Measurements from ENCODE around the gene HOXC4. TPM values are rescaled to one million over a fixed set of nuclear protein-coding genes. Genes with fewer than 3 reads are reported as not detected.

HOXC4 gene
- total RNA-seq, 2 experiments from 2014 or later, result not detected

DNA sequence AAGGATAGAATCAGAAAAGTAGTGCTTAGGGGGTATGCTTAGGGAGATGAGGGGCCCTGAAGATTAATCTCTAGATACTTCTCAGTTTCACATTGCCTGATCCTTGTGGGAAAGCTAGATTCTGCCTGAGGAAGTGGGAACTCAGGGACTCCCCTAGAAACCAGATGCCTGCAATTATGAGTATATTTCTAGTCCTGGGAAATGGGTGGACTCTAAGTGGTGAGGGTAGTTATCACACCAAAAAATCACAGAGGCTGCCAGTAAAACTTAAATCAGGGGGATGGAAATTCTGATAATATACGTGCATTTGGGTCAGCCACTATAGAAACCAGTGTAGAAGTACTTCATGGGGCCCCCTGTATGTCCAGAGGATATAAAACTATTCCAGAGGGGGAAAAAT lies 18.3 kb downstream of the HOXC4 start:
- H3K27ac ChIP-seq (ENCODE audit: low read depth in 1 of 2, low read length in 2 of 2), result no peak overlapping the region
- Mint-ChIP-seq H3K27ac (no peak overlapping the region), H3K27me3 (peaks cover 65% of the 10 kb centered on the region), H3K4me1 (ENCODE audit: low read depth) (no peaks in the 10 kb centered on the region), H3K36me3 (ENCODE audit: low read depth) (no peaks in the 10 kb centered on the region), H3K4me3 (no peak overlapping the region), H3K9me3 (no peaks in the 10 kb centered on the region)
- no peaks in the 10 kb centered on the region for H3K36me3 ChIP-seq (ENCODE audit: insufficient read depth, low read length)
- no peak overlapping the region for H3K4me3 ChIP-seq (ENCODE audit: low read length)
- H3K27me3 ChIP-seq (ENCODE audit: control insufficient read depth in 1 of 2, insufficient read depth in 2 of 2, low read length in 2 of 2), result peaks cover 10 to 24% of the 10 kb centered on the region in 2 experiments
- DNase-seq (no peak), ATAC-seq (ENCODE audit: poor library complexity) (no peak)
- H3K9me3 ChIP-seq (ENCODE audit: control insufficient read depth in 1 of 2, insufficient read depth in 1 of 2, low read length in 2 of 2), result no peaks in the 10 kb centered on the region
- POLR2A ChIA-PET, result no interaction called here
- CTCF ChIA-PET, result no interaction called here
- TF ChIP-seq CTCF (IDR thresholded peaks at IDR 0.05), result no peak
- no peaks in the 10 kb centered on the region for H3K4me1 ChIP-seq (ENCODE audit: insufficient read depth, low read length)
- intact Hi-C loops (cut with DNase I, micrococcal nuclease), result no loop called here

- Mint-ChIP-seq H3K36me3 (ENCODE audit: low read depth) (no peaks in the 10 kb centered on the region), H3K9me3 (no peaks in the 10 kb centered on the region), H3K27me3 (peaks cover 49% of the 10 kb centered on the region), H3K27ac (no peak overlapping the region), H3K4me3 (no peak overlapping the region), H3K4me1 (ENCODE audit: low read depth) (no peaks in the 10 kb centered on the region)
- no peaks in the 10 kb centered on the region for H3K9me3 ChIP-seq (ENCODE audit: control insufficient read depth in 1 of 2, insufficient read depth in 1 of 2, low read length in 2 of 2)
- H3K27me3 ChIP-seq (ENCODE audit: control insufficient read depth in 1 of 2, insufficient read depth in 2 of 2, low read length in 2 of 2), result peaks cover 5 to 19% of the 10 kb centered on the region in 2 experiments
- POLR2A ChIA-PET, result no interaction called here
- no peak overlapping the region for H3K4me3 ChIP-seq (ENCODE audit: low read length)
- H3K36me3 ChIP-seq (ENCODE audit: insufficient read depth, low read length), result no peaks in the 10 kb centered on the region
- TF ChIP-seq CTCF (IDR thresholded peaks at IDR 0.05), result no peak
- CTCF ChIA-PET, result no interaction called here
- intact Hi-C loops (cut with DNase I, micrococcal nuclease), result no loop called here
- no peaks in the 10 kb centered on the region for H3K4me1 ChIP-seq (ENCODE audit: insufficient read depth, low read length)
- H3K27ac ChIP-seq (ENCODE audit: low read depth in 1 of 2, low read length in 2 of 2), result no peak overlapping the region
- DNase-seq, result no peak
- ATAC-seq (ENCODE audit: poor library complexity), result no peak
Measured at GRCh38 chr12:54074308-54074707, 20.7 kb downstream of the HOXC4 start.

- Mint-ChIP-seq H3K4me1 (ENCODE audit: low read depth) (peaks cover under 1% of the 10 kb centered on the region), H3K9me3 (no peaks in the 10 kb centered on the region), H3K27me3 (peaks cover 43% of the 10 kb centered on the region), H3K36me3 (ENCODE audit: low read depth) (no peaks in the 10 kb centered on the region), H3K4me3 (no peak overlapping the region), H3K27ac (no peak overlapping the region)
- Histone ChIP-seq H3K36me3 (ENCODE audit: insufficient read depth, low read length) (no peaks in the 10 kb centered on the region), H3K4me3 (ENCODE audit: low read length) (no peak overlapping the region), H3K27ac (ENCODE audit: low read depth in 1 of 2, low read length in 2 of 2) (no peak overlapping the region), H3K27me3 (ENCODE audit: control insufficient read depth in 1 of 2, insufficient read depth in 2 of 2, low read length in 2 of 2) (peaks cover 5 to 13% of the 10 kb centered on the region in 2 experiments), H3K9me3 (ENCODE audit: control insufficient read depth in 1 of 2, insufficient read depth in 1 of 2, low read length in 2 of 2) (no peaks in the 10 kb centered on the region), H3K4me1 (ENCODE audit: insufficient read depth, low read length) (no peaks in the 10 kb centered on the region)
- CTCF ChIA-PET, result no interaction called here
- POLR2A ChIA-PET, result interaction anchor here (0.7 kb wide), 1 partner anchor 329 kb away, joined by 3 read pairs; no protein-coding TSS in a partner anchor
- TF ChIP-seq CTCF (IDR thresholded peaks at IDR 0.05), result no peak
- intact Hi-C loops (cut with DNase I, micrococcal nuclease), result no loop called here
- ATAC-seq (ENCODE audit: poor library complexity), result no peak
- DNase-seq, result no peak
Measured at GRCh38 chr12:54075409-54075808, 21.8 kb downstream of the HOXC4 start.

Data from CD4-positive, alpha-beta T cell (primary cell).